Tibial nerve (tissue), 3 donors: ENCODE measurements around the gene GNS.

Experiments used
- POLR2A ChIP-seq, 2 donors: fragments of 450-650 bp; IDR thresholded peaks; one replicate each; pipeline ENCODE4 v1.6.1; 2017; ENCODE audit warnings: antibody characterized with exemption in 2 of 2, mild to moderate bottlenecking in 2 of 2, moderate library complexity in 2 of 2
- TF ChIP-seq, protein P1 (sequence below), 5 experiments: fragments of 200-600 bp in 3 of 5; fragments of 450-650 bp in 2 of 5; sonication (generic) in 3 of 5; IDR thresholded peaks; one replicate each; pipeline ENCODE4 v1.5.1; 2016 to 2019; ENCODE audit warnings: antibody characterized with exemption in 5 of 5, mild to moderate bottlenecking in 3 of 5, moderate library complexity in 2 of 5

GRCh38 chr12:64701283-64701682 is 57.9 kb downstream of the GNS start:
- no peak for TF ChIP-seq POLR2A (IDR thresholded peaks at IDR 0.05)
- TF ChIP-seq, protein P1, sequence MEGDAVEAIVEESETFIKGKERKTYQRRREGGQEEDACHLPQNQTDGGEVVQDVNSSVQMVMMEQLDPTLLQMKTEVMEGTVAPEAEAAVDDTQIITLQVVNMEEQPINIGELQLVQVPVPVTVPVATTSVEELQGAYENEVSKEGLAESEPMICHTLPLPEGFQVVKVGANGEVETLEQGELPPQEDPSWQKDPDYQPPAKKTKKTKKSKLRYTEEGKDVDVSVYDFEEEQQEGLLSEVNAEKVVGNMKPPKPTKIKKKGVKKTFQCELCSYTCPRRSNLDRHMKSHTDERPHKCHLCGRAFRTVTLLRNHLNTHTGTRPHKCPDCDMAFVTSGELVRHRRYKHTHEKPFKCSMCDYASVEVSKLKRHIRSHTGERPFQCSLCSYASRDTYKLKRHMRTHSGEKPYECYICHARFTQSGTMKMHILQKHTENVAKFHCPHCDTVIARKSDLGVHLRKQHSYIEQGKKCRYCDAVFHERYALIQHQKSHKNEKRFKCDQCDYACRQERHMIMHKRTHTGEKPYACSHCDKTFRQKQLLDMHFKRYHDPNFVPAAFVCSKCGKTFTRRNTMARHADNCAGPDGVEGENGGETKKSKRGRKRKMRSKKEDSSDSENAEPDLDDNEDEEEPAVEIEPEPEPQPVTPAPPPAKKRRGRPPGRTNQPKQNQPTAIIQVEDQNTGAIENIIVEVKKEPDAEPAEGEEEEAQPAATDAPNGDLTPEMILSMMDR (IDR thresholded peaks at IDR 0.05) = no peak
